ENCODE measurements around the gene RNASE13.

RNASE13 gene

DNA sequence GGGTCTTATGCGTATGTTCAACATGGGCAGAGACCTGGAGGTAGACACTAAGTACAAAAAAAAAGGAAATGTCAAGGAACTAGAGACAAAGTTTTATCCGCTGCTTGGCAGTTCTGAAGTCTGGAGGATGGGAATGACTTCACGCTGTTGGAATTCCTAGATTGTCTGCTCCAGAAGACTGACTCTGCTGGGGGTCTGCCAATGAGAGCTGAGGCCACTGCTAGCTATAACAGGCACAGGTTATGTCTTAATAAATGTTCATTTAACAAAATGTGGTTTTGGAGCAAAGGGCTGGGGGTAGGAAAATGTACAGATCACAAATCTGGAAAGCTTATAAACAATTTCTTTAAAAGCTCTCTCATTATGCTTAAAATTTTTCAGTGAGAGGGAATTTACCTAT is 28.9 kb upstream of the RNASE13 start:
- DNase-seq = no peak

DNA sequence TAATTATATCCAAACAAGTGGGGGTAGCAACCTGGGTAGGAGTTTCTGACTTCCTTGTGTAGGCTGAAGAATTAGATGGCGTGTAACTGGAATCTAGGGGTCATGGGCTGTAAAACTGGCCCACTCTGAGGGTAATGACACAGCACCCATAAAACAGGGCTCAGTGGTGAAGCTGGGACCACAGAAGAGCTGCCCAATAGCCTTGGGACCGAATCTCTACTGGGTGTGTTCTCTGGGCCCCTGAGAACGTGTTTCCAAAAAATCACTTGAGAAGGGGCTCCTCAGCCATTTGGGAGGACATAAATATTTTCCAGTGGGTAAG is 26.7 kb upstream of the RNASE13 start:
- DNase-seq = no peak

DNA sequence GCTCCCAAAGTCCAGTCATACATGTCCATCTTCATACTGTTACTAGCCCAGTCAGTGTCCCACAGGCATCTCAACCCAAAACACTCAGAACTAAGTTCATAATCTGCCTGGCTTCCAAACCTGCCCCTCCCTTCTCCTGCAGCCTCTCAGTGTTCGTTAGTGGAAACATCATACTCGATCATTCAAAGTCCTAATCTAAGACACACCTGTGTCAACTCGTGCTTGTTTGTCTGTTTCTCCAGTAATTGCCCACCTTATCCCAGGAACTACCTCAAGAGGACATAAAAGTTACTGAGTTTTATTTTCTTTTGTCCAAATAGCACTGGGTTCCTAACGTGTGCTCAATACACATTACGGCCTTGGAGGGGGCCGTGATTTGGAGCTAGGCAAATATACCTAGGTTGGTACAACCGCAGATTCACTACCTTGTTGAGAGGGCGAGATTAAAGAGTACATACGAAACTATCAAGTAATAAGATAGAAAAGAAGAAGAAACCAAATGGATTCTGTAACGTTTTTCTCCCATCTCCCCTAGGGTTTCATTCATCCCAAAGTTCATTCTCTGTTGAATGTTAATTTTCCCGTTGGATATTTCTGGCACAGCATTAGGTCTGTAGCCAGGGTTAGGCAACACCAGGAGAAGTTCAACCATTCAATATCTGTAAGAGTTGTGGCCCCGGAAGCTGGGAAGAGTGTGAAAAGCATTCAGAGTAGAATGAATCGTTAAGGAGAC is 26.2 kb upstream of the RNASE13 start:
- DNase-seq = no peak

DNA sequence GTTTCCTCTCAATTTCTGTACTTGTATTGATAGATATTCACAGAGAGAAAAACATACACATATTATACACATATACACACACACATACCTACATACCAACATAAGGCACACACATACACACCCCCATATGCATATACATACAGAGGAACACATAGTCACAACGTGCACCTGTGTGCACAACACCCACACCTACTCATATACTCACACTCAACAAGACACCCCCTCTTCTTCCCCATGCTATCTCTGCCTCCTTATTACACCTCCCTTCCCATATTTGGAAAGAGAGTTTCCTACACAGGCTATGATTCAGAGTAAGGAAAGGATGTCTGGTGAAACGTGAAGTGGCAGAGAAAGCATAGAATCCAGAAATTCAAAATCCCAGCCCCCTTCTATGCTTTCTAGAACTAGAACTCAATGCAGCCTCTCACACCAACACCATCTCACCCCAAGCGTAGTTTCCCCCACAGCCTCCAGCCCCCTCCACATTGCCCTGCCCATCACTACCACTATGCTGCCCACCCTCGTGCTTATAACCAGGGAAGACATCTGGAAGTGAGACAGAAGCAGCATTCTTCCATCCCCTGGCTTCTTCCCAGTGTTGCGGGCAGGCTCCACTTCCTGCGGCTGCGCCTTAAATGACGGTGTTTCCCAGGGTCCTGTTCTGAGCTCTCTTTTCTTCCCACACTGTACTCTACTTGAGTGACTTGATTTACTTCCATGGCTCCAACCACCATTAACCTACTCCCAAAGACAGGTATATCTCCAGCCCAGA is 25.4 kb upstream of the RNASE13 start:
- no peak for DNase-seq

DNA sequence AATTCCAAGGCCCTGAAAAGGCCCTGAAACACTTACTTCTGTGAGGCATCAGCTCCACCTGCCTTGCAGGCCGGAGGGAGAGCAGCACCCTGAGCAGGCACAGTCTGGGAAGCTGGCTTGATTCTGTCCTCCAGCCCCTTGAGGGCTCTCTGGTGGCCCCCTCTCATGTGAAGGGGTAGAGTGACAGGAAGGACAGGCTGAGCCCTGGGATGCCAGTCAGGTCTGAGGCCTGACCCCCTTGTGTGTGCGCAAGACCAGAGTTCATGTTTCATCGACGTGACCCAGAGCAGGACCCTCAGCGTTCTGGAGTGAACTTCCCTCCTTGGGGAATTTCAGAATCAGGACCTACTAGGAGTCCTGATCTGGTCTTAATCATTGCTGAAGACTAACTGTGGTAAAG is 24.3 kb upstream of the RNASE13 start:
- no peak for DNase-seq

DNA sequence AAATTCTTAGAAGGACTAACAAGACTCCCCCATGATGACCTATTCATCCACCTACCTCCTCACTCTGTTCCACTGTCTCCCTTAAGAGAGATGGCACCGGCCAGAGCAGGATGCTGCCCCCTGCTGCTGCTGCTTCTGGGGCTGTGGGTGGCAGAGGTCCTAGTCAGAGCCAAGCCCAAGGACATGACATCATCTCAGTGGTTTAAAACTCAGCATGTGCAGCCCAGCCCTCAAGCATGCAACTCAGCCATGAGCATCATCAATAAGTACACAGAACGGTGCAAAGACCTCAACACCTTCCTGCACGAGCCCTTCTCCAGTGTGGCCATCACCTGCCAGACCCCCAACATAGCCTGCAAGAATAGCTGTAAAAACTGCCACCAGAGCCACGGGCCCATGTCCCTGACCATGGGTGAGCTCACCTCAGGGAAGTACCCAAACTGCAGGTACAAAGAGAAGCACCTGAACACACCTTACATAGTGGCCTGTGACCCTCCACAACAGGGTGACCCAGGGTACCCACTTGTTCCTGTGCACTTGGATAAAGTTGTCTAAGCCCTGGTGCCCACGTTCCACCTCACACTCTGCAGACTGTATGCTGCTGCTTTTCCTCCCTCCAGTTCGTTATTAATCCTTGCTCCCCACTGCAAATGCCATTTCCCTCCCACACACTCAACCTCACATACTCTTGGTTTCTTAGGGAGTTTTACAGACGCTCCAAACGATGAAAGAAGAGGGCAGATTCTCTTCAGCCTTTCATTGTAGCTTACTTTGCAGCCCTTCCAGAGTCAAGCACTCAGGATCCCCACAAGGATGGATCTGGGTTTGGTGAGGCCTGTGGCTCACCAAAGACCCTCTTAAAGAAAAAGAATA is 23.4 kb upstream of the RNASE13 start, which contains the start of gene RNASE8:
Gene RNASE8 (plus strand): TSS at position 20 of the 873 bp plus-strand sequence. CDS start 71 bp downstream, at position 91.
- DNase-seq = no peak

DNA sequence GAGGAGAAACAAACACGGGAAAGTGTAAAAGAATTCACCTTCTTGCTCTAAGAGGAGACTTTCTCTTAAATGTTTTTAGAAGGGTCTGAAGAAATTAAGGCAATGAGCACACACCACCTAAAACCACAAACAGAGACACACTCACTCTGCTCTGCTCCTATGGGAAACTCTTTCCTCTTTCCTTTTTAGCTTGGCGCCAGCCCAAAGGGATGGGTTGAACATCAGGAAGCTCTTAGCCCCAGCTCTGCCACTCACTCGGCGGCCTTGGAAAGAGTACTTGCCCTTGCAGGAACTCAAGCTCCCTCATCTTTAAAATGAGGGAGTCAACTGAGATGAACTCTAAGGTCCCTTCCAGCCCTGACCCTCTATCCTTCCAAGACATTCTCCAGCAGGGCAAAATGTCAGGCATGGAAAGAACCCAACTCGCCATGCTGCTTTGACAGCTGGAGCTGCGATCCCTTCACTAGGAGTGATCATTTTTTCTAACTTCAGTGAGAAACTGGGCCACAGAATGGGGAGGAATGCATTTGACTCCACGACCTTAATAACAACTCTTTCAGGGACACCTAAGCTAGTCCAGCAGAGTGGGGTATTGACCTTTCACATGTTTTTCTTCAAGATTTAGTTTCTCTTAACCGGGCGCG is 22.0 kb upstream of the RNASE13 start:
- DNase-seq = no peak

DNA sequence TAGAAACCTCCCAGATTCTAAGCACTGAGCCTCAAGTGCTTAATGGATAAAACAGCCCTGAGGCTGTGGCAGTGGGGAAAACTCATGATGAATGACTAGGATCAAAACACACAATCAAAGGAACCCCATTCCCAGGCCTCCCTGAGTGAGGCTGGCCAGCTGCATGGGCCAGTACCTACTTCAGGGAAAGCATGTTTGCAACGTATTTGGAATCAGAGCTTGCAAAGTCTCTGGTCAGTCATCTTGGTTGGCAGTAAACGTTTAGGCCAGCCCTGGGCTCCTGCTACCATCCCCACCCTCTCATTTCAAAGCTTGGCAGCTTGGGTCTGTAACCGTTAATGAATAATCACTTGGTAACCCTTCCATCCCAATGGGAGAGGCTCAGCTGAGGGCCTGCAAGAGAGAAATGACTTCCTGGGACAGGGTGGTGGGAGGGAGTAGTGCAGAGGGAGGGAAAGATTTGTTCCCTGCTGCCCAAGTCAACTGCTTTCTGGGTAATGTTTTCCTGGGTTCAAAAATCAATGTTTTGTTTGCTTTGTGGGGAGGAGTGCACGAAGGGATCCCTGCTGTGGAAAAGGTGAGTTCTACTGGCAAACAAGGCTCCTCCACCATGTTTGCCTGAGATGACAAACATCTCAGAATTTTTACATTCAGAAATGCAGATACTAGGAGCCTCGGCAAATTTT is 21.0 kb upstream of the RNASE13 start:
- no peak for DNase-seq

DNA sequence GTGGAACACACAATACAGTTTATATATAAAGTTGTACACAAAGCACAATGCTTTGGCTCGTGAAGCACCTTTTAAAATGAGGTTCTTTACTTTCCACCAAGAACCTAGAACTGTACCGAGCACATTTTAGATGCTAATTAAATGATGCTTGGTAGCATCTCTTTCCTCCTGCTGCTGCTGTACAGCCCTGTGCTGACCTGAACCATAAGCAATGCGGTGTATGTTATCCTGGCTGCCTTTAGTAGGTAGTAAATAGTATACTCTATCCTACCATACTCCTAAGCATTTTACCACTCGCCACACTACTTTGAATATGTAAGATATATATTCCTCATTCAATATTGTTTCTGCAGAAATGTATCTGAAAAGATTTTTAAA is 20.1 kb upstream of the RNASE13 start:
- DNase-seq = no peak

DNA sequence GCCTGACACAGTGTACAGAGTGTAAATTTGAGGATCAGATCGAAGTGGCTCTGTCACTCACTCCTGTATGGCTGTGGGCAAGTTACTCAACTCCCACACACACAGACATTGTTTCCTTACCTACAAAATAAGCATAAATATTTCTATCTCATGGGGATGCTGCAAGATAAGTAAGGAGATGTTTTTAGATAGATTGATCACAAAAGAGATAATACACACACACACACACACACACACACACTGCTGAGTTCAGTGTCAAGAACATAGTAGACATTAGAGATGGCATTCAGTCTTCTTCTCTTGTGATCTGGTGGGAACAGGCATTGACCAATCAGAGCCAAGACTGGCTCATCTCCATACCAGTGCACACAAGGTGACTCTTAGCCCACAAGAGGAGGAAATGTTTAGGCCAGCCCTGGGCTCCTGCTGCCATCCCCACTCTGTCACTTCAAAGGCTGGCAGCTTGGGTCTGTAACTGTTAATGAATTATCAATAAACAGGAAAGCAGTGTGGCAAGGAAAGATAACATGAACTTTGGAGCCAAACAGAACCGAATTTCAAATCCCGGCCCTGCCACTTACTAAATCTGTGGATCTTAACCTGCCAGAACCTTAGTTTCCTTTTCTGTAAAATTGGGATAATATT is 19.6 kb upstream of the RNASE13 start:
- DNase-seq = no peak

DNA sequence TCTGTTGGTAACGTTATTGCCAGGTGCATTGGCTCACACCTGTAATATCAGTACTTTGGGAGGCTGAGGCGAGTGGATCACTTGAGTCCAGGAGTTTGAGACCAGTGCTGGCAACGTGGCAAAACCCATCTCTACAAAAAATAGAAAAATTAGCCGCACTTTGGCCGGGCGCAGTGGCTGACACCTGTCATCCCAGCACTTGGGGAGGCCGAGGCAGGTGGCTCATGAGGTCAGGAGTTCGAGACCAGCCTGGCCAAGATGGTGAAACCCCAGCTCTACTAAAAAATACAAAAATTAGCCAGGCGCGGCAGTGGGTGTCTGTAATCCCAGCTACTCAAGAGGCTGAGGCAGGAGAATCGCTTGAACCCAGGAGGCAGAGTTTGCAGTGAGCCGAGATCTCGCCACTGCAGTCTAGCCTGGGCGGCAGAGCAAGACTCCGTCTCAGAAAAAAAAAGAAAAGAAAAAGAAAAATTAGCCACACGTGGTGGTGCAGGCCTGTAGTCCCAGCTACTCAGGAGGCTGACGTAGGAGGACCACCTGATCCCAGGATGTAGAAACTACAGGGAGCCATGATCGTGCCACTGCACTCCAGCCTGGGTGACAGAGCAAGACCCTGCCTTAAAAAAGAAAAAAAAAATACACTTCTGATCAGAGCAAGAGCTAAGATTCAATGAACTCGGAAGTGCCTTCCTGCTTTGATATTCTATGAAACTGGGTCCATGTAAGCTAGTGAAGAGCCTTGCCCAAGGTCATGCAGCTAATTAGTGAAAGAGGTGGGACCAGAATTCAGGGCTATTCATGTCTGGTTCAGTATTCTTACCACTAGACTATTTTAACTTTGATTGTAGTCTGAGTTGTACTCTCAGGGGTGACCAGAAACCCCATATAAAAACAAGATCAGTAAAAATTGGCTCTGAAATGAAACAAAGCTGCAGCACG is 18.8 kb upstream of the RNASE13 start:
- no peak for DNase-seq

DNA sequence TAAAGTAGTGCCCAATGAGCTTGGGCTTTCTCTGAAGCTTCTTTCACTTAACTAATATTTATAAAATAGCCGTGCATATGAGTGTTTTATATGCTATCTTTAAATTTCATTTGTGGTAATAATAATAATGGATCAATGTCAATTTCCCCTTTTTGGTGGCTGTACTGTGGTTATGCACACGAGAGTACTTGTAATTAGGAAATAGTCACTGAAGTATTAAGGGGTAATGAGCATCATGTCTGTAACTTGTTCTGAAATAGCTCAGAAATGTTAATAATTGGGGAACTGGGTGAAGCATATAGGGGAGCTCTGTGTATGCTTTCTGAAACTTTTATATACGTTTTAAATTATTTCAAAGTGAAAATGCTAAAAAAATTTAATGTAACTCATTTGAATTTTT is 16.0 kb upstream of the RNASE13 start:
- no peak for DNase-seq

DNA sequence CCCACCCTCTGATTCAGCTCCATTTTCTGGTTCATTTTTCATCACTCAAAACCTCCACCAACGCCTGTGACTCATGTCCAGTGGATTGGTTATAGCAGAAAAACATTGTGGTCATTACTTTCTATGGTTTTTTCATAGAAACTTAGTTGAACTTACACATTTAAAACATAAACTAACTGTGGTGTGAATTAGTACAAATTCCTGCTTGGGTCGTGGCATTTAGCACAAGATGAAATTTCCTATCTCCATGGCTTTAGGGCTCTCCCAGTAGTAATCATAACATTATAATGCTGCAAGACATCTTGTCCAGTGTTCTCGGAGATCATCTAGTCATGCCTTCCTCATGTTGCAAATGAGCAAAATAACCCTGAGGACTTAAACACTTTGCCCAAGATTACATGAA is 14.7 kb upstream of the RNASE13 start:
- DNase-seq = no peak

DNA sequence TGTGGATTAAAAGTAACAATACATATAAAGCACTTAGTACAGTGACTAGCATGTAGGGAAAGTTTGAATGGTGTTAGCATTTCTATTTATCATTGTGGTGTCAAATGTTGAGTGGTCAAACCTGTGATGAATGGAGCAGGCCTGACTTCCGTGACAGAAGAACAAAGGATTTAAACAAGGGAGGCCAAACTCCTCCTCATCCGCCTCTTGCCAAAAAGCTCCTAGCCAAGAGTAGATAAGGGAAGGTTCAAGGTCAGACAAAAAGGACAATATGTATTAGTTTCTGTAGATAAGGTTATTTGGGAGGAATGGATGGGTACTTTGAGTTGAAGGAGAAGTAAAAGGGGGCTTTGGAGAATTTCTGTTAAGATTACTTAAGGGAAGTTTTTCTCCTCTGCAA is 14.0 kb upstream of the RNASE13 start:
- no peak for DNase-seq

DNA sequence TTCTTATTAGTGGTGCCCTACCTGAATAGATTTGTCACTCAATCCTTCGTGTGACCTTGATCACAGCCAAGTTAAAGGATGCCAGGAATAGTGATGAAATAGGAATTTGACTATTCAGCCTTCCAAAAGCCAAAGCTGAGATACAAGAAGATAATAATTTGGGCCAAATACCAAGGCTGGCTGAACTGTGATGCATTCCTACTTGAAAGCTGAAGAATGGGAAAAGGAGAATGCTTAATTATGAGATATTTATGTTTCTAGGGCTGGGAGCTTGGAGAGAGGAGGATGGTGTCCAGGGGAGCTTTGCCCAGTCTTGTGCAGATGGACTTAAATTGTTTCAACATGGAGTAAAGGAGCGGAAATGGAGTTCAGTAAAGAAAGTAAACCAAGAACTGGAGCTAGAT is 12.8 kb upstream of the RNASE13 start:
- no peak for DNase-seq

DNA sequence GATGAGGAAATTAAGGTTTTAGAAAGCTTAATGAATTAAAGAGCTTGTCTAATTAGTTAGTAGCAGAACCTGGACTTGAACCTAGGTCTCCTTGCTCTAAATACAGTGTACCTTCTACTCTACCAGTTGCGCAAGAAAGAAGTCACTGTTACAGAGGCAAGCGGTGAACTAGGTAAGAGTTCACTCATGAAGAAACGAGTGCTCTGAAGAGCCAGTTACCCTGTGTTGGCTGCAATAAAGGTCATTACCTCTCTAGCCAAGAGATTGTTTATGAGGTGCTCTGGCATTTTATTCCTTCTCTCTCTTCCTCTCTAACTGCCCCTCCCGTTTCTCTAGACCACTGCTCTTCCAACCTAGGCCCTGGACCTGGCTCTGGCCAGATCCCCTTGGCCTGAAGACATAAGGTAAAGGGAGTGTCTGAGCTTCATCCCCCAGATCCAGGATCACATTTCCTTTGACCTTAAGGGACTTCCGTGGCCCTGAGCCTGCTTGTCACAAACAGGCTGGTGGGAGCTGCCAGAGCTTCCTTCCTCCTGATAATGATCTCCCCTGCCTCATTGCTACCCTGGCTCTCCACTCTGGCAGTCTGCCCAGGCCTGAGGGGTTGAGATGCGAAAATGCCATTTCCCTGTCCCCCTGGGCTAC is 9.5 kb upstream of the RNASE13 start:
- DNase-seq = no peak

DNA sequence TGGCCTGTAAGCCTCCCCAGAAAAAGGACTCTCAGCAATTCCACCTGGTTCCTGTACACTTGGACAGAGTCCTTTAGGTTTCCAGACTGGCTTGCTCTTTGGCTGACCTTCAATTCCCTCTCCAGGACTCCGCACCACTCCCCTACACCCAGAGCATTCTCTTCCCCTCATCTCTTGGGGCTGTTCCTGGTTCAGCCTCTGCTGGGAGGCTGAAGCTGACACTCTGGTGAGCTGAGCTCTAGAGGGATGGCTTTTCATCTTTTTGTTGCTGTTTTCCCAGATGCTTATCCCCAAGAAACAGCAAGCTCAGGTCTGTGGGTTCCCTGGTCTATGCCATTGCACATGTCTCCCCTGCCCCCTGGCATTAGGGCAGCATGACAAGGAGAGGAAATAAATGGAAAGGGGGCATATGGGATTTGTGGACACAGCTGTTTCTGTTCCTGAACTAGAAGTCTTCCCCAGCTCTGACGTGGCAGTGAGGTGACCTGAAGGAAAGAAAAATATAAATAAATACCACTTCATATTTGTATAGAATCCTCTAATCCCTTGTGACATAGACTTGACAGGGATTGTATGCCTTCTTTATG is 8.9 kb upstream of the RNASE13 start:
- no peak for DNase-seq

DNA sequence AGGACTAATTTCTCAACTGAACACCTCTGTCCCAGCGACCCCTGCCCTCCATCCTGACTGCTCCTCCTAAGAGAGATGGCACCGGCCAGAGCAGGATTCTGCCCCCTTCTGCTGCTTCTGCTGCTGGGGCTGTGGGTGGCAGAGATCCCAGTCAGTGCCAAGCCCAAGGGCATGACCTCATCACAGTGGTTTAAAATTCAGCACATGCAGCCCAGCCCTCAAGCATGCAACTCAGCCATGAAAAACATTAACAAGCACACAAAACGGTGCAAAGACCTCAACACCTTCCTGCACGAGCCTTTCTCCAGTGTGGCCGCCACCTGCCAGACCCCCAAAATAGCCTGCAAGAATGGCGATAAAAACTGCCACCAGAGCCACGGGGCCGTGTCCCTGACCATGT is 8.3 kb upstream of the RNASE13 start:
- DNase-seq = no peak

DNA sequence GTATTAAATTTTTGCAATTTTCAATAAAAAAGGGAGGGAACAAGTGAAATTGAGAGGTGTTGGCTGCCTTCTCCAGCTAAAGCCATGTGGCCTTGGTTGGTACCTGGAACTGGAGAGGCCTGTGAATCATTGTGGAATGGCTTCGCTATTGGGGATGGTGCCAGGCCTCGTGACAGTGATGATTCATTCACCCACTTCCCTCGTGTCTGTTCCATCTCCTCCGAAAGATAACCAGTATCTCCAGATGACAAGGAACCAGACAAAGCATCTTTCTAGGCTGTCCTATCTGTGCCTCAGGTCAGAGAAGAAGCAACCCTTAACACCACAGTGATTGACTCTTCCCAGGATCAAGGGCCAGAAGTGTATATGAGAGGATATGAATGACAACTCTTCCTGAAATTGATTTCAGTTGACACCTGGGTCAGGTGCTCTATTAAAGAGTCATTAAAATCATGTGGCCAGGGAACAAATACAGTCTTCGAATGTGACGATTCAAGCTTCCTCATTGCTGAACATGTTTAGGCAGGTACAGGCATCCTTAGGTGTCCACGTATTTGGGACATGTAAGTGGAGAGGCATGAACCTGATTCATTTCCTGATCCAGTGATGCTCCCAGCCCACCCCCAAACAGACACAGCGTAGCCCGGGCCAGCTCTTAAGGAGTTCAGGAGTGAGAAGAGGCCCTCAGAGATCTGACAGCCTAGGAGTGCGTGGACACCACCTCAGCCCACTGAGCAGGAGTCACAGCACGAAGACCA is 7.2 kb upstream of the RNASE13 start, which contains the start of gene RNASE7:
Gene RNASE7 (plus strand): TSS at position 687 of the 758 bp plus-strand sequence. CDS start 631 bp downstream, outside the sequence.
- DNase-seq = no peak

Measured in NCI-H1048 (cell line).